Measurements from ENCODE around the gene PYCR2. TPM values are rescaled to one million over a fixed set of nuclear protein-coding genes. Genes with fewer than 3 reads are reported as not detected.

PYCR2 gene
- total RNA-seq, 1 experiment from 2014 or later, result 31.2 TPM

- DNase-seq (ENCODE audit: low read depth), result peak; percentile 92
Observed at GRCh38 chr1:225919906-225920305, 4.1 kb downstream of the PYCR2 start.

- DNase-seq (ENCODE audit: low read depth), result no peak
Observed at GRCh38 chr1:225918280-225918679, 5.8 kb downstream of the PYCR2 start.

DNA sequence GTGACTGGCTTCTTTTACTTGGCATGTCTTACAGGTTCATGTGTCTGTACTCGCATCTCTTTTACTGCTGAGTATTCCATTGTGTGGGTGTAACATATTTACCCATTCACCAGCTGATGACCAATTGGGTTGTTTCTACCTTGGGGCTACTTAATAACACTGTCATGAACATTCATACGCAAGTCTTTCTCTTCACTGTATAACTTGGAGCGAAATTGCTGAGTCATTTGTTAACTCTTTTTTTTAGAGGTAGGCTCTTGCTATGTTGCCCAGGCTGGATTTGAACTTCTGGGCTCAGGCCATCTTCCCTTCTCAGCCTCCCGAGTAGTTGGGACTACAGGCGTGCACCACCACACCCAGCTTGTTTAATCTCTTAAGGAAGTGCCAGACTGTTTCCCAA lies 6.5 kb downstream of the PYCR2 start:
- peak; percentile 12 for DNase-seq (ENCODE audit: low read depth)

DNA sequence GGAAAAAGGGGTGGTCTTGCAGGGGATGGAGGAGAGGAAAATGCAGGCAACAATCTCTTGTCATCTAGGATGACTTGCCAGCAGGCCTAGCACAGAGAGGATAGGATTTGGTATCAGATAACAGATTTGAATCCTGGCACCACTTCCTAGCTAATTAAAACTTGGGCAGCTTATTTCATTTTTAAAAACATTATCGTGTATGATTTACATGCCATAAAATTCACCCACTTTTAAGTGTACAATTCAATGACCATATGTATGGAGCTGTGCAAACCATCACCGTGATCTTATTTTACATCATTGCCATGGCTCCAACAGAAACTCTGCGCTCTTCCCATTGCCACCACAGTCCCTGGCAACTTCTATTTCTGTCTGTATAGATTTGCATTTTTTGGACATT lies 6.9 kb downstream of the PYCR2 start:
- no peak for DNase-seq (ENCODE audit: low read depth)

DNA sequence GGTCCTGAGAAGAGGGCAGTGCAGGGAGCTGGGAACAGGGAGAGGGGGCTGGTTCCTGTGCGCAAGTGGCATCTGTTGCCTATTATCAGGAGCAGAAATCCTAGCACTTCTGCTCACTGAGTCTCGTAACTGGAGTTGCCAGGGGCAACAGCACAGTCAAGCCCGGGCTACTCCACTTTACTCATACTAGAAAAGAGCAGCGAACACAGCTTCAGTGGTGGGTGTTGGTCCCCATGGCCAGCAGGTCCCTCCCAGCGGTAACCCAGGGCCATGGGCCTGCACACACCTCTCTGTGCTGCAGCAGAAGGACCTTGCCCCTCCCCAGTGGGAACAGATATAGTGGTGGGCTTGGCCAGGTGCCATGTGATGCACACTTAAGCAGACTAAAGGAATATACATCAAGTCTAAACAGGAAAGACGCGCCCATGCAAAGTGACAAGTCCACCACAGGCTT lies 8.5 kb downstream of the PYCR2 start:
- no peak for DNase-seq (ENCODE audit: low read depth)

GRCh38 chr1:225914947-225915346 lies 9.1 kb downstream of the PYCR2 start:
- no peak for DNase-seq (ENCODE audit: low read depth)

GRCh38 chr1:225914391-225914790 lies 9.7 kb downstream of the PYCR2 start:
- no peak for DNase-seq (ENCODE audit: low read depth)

GRCh38 chr1:225911191-225912130 lies 12.6 kb downstream of the PYCR2 start:
- no peak for DNase-seq (ENCODE audit: low read depth)

GRCh38 chr1:225909477-225909876 lies 14.6 kb downstream of the PYCR2 start:
- no peak for DNase-seq (ENCODE audit: low read depth)

DNA sequence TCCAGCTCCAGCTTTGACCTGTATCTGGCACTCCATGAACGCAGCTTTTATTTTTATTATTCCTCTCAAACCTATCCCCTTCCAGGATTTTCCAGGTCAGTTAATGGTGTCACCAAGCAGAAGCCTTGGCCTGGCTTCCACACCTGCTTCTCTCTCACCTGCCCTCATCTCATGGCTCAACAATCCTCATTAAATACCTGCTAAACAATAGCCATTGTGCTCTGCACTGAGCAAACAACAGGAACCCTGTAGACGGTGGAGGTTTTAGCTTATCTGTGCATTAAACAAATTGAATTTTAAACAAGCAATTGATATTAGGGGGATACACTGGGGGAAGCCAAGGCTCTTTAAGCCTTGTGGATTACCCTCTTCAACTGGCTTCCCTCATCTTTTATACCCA lies 15.3 kb downstream of the PYCR2 start:
- no peak for DNase-seq (ENCODE audit: low read depth)

DNA sequence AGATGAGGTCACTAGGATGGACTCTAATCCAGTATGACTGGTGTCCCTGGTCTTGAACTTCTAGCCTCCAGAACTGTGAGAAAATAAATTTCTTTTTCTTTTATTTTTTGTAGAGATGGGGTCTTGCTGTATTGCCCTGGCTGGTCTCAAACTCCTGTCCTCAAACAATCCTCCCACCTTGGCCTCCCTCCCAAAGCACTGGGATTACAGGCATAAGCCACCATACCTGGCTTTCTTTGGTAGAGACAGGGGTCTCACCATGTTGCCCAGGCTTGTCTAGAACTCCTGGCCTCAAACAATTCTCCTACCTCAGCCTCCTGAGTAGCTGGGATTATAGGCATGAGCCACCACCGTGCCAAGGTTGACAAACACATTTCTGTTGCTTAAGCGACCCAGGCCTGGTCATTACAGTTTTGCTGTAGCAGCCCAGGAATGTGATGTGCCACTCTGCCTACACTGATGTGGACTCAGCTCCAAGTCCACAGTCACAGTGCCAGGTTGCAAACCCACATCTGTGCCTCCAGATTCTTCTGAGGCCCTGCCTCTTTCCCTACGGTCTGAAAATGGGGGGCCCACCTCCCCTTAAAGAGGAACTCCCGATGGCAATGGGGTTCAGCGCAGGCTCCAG lies 15.9 kb downstream of the PYCR2 start:
- DNase-seq (ENCODE audit: low read depth), result no peak

DNA sequence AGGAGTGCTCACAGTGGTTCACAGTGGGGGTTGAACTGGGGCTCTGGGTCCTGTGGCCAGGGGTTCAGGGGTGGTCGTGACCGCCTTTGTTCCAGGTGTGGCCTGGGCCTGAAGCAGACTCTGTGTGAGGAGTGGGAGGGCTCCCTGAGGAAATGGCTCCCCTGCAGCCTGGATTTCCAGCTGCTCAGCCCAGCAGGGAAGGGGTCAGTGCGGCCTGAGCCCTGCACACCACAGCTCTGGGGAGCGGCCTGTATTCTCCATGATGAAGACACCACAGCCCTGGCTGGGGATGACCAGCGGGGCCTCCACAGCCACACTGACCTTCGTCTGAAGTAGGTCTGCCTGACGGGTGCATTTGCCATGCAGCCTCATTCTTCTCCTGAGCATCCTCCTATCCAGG lies 16.7 kb downstream of the PYCR2 start:
- DNase-seq (ENCODE audit: low read depth), result no peak

- DNase-seq (ENCODE audit: low read depth), result no peak
Observed at GRCh38 chr1:225906467-225906866, 17.6 kb downstream of the PYCR2 start.

GRCh38 chr1:225903623-225904022 lies 20.4 kb downstream of the PYCR2 start:
- DNase-seq (ENCODE audit: low read depth), result no peak

DNA sequence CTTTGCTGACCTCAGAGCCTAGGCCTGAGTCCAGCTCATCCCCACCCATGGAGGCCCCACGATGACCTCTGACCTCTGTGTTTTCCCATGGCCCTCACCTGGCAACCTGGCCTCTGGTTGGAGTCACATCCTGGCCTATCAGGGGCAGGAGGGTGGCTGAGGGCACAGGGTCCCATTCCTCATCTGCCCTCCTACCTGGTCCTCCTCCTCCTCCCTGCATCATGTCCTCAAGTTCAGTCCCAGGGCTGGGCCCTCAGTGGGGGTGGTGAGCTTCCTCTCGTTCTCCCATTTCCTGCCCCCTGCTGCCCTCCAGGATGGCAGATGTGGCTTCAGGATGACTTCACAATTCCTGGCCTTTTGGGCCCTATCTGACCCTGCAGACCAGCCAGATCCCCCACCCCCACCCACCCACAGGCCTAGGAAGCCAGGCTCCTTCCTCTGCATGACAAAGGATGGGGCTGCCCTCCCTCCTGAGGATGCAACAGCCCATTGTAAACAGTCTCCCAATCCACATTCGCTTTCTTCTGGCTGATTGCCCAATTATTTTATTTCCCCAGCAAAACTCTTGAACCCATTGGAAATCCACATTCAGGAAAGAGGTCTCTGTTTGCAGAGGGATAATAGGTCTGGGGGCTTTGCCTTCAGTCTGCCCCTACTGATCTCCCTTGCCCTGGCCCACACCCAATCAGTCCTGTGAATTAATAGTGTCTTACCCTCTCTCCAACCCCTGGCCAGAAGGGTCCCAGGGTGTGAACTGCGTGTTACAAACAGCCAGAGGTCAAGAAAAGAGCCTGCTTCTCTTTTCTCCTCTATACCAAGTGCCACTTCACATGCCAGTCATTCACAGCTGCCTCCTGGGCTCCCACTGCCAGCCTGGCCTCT lies 24.8 kb downstream of the PYCR2 start:
- DNase-seq (ENCODE audit: low read depth), result no peak

DNA sequence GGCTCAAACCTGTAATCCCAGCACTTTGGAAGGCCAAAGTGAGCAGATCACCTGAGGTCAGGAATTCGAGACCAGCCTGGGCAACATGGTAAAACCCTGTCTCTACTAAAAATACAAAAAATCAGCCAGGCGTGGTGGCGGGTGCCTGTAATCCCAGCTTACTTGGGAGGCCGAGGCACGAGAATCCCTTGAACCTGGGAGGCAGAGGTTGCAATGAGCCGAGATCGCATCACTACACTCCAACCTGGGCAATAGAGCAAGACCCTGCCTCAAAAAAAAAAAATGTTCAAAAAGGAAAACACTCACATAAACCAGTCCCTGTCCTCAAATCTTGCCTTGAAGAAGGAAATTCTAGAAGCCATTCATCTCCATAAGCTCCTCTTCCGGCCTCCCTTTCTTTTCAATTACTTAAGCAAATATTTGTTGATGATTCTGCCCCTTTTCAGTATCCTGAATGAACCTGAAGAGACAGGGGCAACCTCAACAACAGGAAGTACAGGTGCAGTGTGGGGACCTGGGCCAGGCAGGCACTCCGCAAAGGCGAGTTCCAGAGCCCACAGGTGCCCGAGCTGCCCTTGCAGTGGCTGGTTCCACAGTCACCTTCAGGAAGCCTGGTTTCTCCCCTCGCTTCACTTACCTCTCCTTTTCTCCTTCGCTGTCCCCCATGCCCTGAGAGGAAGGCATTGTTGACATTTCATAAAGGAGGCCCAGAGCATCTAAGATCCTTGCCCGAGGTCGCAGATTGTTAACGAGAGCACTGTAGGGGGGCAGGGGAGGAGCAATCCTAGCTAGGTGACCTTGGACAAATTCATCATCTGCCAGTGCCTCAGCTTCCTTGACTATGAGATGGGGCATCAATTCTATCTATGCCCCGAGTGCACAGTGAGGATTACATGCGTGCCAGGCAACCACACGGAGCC lies 26.2 kb downstream of the PYCR2 start:
- DNase-seq (ENCODE audit: low read depth), result no peak

- no peak for DNase-seq (ENCODE audit: low read depth)
Observed at GRCh38 chr1:225896937-225897549, 27.0 kb downstream of the PYCR2 start.

DNA sequence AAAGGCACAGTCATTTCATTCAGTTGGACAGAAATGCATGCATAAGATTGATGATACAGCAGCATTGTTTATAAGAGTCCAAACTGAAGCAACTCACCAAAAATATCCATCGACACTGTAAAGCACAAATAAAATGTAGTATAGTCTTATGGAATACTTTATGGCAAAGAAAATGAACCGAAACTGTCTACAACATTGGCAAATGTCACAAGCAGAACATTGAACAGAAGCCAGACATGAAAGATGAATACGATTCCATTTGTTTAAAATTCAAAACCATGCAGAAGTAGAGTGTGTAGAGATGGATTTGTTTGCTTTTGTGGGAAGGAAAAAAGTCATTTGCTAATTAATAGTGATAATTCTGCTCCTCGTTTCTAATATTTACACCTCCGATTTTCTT lies 27.6 kb downstream of the PYCR2 start:
- DNase-seq (ENCODE audit: low read depth), result no peak

DNA sequence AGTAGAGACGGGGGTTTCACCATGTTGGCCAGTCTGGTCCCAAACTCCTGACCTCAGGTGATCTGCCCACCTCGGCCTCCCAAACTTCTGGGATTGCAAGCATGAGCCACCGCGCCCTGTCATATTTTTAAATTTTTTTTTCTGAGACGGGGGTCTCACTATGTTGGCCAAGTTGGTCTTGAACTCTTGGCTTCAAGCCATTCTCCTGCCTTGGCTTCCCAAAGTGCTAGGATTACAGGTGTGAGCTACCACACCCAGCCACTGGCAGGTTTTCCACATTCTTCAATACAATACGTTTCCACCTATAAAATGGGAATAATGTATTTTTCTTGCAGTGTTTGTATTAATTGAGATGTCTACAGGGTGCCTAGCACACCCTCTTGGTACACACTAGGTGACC lies 31.7 kb downstream of the PYCR2 start:
- DNase-seq (ENCODE audit: low read depth), result no peak

- DNase-seq (ENCODE audit: low read depth), result no peak
Observed at GRCh38 chr1:225891229-225891972, 32.6 kb downstream of the PYCR2 start.

Measured in RPMI7951 (cell line).